Chondrocyte (in vitro differentiated cells): ENCODE data around the gene PIK3CB. TPM values are rescaled to one million over a fixed set of nuclear protein-coding genes. Genes with fewer than 3 reads are reported as not detected.
"Not testable (repeated sequence)": the region's sequence is repeated elsewhere in the genome, so short reads cannot be mapped to it uniquely, and the experiment has no call there.

Experiments used
- DNase-seq: peaks from one replicate; pipeline ENCODE4 v3.0.0; 2021; ENCODE audit warnings: mixed read lengths, low spot score
- H3K27ac Mint-ChIP-seq: one replicate; pipeline ENCODE4 v1.8.0; 2021; ENCODE audit warnings: mild to moderate bottlenecking, moderate library complexity, mixed read lengths; ENCODE audit not compliant: unreplicated experiment
- H3K27me3 Mint-ChIP-seq: 2 replicates; pipeline ENCODE4 v1.8.0; 2021; ENCODE audit warnings: low read depth, mixed read lengths
- H3K36me3 Mint-ChIP-seq: 2 replicates; pipeline ENCODE4 v1.8.0; 2021; ENCODE audit warnings: low read depth, mixed read lengths
- H3K4me1 Mint-ChIP-seq: 2 replicates; pipeline ENCODE4 v1.8.0; 2021; ENCODE audit warnings: low read depth, mild to moderate bottlenecking, mixed read lengths
- H3K4me3 Mint-ChIP-seq: one replicate; pipeline ENCODE4 v1.8.0; 2021; ENCODE audit warnings: mild to moderate bottlenecking, moderate library complexity, mixed read lengths; ENCODE audit not compliant: unreplicated experiment
- H3K9me3 Mint-ChIP-seq: 2 replicates; pipeline ENCODE4 v1.8.0; 2021; ENCODE audit warnings: low read depth, mixed read lengths
- total RNA-seq: library from RNA; stranded (reverse); gene quantifications from 3 replicates; pipeline ENCODE4 v1.2.1, GENCODE V29; 2021
- TF ChIP-seq, protein P1 (sequence below): fragments of 200-600 bp; sonication (generic); IDR thresholded peaks from 2 replicates; pipeline ENCODE4 v1.5.0; 2021; ENCODE audit warnings: antibody characterized with exemption, mild to moderate bottlenecking, moderate library complexity

Gene PIK3CB
- total RNA-seq, 1 donor from 2014 or later: 19.5 TPM

- Mint-ChIP-seq H3K27me3 (no peaks in the 10 kb centered on the region), H3K36me3 (peaks cover 4% of the 10 kb centered on the region), H3K27ac (no peak overlapping the region), H3K9me3 (no peaks in the 10 kb centered on the region), H3K4me3 (no peak overlapping the region), H3K4me1 (no peaks in the 10 kb centered on the region)
- DNase-seq: no peak
- TF ChIP-seq, protein P1, sequence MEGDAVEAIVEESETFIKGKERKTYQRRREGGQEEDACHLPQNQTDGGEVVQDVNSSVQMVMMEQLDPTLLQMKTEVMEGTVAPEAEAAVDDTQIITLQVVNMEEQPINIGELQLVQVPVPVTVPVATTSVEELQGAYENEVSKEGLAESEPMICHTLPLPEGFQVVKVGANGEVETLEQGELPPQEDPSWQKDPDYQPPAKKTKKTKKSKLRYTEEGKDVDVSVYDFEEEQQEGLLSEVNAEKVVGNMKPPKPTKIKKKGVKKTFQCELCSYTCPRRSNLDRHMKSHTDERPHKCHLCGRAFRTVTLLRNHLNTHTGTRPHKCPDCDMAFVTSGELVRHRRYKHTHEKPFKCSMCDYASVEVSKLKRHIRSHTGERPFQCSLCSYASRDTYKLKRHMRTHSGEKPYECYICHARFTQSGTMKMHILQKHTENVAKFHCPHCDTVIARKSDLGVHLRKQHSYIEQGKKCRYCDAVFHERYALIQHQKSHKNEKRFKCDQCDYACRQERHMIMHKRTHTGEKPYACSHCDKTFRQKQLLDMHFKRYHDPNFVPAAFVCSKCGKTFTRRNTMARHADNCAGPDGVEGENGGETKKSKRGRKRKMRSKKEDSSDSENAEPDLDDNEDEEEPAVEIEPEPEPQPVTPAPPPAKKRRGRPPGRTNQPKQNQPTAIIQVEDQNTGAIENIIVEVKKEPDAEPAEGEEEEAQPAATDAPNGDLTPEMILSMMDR: no peak
Measured at GRCh38 chr3:138620431-138620830, 214.3 kb downstream of the PIK3CB start.

DNA sequence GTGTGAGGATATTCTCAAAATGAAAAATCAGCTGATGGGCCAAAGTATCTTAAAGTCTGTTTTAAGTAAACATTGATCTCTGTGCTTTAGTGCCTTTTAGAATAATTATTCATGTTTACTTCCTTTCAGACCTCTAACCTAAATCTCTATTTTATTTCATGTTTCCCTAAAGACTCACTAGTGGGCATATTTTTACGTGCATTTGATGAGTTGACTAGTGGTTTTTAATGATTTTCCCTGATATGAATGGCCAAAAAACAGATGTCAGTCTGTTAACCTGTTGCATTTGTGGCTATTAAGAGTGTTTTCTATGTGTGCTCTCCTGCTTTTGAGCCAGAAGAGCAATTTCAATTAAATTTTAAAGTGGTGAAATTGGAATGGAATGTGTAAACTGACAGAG, 219.3 kb downstream of the PIK3CB start:
- Mint-ChIP-seq H3K27ac (no peak overlapping the region), H3K4me3 (no peak overlapping the region), H3K4me1 (peaks cover 2% of the 10 kb centered on the region), H3K9me3 (no peaks in the 10 kb centered on the region), H3K36me3 (peaks cover 1% of the 10 kb centered on the region), H3K27me3 (no peaks in the 10 kb centered on the region)
- TF ChIP-seq, protein P1: no peak
- no peak for DNase-seq

GRCh38 chr3:138609898-138610266, 224.8 kb downstream of the PIK3CB start:
- Mint-ChIP-seq H3K4me1 (peaks cover 17% of the 10 kb centered on the region), H3K9me3 (no peaks in the 10 kb centered on the region), H3K27me3 (no peaks in the 10 kb centered on the region), H3K27ac (peak overlapping the region; percentile 83), H3K4me3 (peak overlapping the region; percentile 65), H3K36me3 (peaks cover 1% of the 10 kb centered on the region)
- TF ChIP-seq, protein P1: no peak
- no peak for DNase-seq

DNA sequence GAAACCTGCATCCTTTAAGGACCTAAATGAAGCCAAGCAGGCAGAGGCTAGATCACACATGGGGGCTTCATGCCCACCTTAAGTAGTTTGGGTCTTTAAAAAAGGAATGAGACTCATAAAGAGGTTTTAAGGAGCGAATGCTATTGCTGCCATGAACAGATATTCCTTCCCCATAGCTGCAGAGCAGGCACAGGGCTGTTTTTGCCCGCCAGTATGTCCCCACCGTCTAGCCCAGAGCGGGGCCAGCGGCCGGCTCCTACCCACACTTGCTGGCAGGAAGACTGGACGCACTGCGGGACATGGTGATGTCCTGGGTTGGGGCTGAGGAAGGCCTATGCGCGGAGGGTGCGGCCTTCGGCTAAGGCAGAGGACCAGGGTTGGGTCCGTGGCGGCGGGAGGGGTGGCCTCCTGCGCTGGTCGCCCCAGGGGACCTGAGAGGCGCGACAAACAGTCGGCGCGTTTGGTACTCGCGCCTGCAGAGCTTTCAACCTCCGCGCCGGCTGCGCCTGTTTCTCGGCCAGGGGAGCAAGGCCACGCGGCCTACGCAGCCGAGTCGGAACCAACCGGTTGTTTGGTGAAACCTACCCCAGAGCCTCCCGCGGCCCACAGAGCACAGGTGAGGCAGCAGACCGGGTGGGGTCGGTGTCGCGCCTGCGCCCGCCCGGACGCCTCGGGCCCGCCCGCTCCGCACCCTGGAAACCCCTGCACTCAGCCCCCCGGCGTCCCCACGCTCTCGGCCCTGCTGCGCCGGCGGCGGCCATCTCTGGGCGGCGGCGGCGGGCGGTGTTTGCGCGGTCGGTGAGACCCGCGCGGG, 226.2 kb downstream of the PIK3CB start, which contains the start of gene FAIM:
FAIM (plus strand) TSS at position 450 of the 814 bp plus-strand sequence. CDS start 10,956 bp downstream, outside the sequence.
- H3K4me1 Mint-ChIP-seq: peaks cover 17% of the 10 kb centered on the region

GRCh38 chr3:138604106-138604595, 230.6 kb downstream of the PIK3CB start:
- not testable (repeated sequence) for H3K4me1 Mint-ChIP-seq, H3K27me3 Mint-ChIP-seq, H3K9me3 Mint-ChIP-seq, H3K27ac Mint-ChIP-seq, H3K36me3 Mint-ChIP-seq, H3K4me3 Mint-ChIP-seq, DNase-seq

More for the DNA sequence above, 226.2 kb downstream of the PIK3CB start, which contains the start of gene FAIM:
- no peaks in the 10 kb centered on the region for H3K27me3 Mint-ChIP-seq
- H3K9me3 Mint-ChIP-seq: no peaks in the 10 kb centered on the region
- peak; percentile 90 for DNase-seq
- H3K27ac Mint-ChIP-seq: peak within 1 kb of the TSS; percentile 85
- TF ChIP-seq, protein P1: no peak
- no peaks in the 10 kb centered on the region for H3K36me3 Mint-ChIP-seq
- peak within 1 kb of the TSS; percentile 65 for H3K4me3 Mint-ChIP-seq

Other genes starting within 250 kb of the PIK3CB start
- 11.4 to 12.9 TPM (median 12.8 TPM) in 3 replicates for gene CEP70, start 240.7 kb downstream of the PIK3CB start, total RNA-seq
- 10.6 to 17.0 TPM (median 16.5 TPM) in 3 replicates for gene FAIM, start 226.2 kb downstream of the PIK3CB start, total RNA-seq
- gene FOXL2, start 112.2 kb upstream of the PIK3CB start, total RNA-seq: 0.18 to 0.22 TPM in 2 of 3 replicates, not detected in the other
- gene FOXL2NB, start 112.3 kb upstream of the PIK3CB start, total RNA-seq: 0.17 to 0.28 TPM in 2 of 3 replicates, not detected in the other
- not detected in 3 replicates for gene PRR23A, start 171.3 kb upstream of the PIK3CB start, total RNA-seq
- gene PRR23B, start 186.0 kb upstream of the PIK3CB start, total RNA-seq: not detected in 3 replicates
- not detected in 3 replicates for gene PRR23C, start 210.0 kb upstream of the PIK3CB start, total RNA-seq